Measurements from ENCODE around the gene CDKN1A.
A peak's percentile ranks its signal among the peaks of the same experiment; 100 is the strongest.
"Not testable (repeated sequence)": the region's sequence is repeated elsewhere in the genome, so short reads cannot be mapped to it uniquely, and the experiment has no call there.

Gene CDKN1A

DNA sequence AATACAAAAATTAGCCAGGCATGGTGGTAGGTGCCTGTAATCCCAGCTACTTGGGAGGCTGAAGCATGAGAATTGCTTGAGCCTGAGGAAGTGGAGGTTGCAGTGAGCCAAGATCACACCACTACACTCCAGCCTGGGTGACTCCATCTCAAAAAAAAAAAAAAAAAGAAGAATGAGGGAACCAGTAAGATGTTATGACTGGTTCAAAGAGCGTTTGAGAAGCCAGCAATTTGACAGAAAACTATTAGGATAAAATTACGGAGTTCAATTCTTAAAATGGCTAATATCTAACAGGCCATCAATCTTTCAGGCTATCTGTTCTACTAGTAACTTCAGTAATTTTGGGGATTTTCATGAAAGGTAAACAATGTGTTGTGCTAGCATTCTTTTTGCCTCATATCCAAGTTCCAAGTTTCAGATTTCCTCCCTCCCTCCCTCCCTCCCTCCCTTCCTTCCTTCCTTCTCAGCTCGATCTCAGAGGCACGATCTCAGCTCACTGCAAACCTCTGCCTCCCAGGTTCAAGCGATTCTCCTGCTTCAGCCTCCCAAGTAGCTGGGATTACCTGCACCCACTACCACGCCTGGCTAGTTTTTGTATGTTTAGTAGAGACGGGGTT, 26.6 kb downstream of the CDKN1A start:
- intact Hi-C loops (cut with DNase I); DNase-seq: not testable (repeated sequence)

DNA sequence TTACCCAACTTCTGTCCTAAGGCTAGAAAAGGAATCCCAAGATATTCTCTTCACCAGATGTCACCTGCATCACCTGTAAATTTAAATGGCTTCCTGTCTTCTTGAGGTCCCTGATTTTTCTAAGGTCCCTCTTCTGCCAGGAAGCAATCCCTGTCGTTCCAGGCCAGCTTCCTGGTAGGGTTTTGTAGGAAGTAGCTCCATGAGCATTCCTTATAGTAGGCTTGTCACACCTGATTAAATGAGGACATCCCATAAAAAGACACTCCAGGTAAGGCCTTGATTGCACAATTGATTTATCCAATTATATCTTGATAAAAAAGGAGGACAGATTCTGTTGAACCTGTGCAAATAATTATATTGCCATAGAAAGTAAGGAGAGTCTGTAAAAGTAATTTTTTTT, 27.8 kb downstream of the CDKN1A start:
- no peak for DNase-seq
- intact Hi-C loops (cut with DNase I) = no loop called here

DNA sequence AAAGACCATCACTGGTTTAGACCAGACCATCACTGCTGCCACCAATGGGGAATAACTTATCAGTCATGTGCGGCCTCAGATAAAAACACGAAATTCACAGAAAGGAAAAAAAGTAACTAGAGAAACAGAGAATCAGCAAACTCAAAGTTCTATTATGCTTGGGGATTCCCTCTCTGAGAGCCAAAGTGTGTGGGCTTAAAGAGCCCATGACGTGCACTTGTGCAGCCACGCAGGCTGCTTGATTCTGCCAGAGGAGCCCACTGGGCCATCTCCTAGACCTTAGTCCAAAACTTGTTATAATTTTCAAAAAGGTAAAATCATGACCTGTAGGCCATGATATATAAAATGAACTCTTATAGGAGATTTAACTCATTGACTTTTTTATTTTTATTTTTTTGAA, 34.3 kb downstream of the CDKN1A start:
- peak in 1 of 42 donors; percentile 4 for DNase-seq
- intact Hi-C loops (cut with DNase I) = no loop called here

DNA sequence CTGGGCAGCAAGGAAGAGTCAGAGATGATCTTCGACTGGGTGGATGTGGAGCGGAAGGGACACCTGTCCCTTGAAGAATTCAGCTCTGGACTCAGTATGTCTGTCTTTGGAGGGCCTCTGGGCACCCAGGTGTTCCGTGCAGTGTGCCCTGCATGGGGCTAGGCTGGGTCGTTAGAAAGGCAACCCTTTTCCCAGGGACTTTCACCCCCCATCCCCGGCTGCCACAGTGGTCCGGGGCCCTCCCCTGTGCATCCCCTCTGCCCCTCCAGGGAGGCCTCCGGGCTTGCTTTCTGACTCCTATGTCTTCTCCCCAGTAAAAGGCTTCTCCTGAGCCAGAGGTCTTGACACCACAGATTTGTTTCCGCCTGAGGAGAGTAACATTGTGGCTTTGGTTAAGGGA, 35.3 kb downstream of the CDKN1A start:
- intact Hi-C loops (cut with DNase I) = no loop called here
- DNase-seq = no peak

DNA sequence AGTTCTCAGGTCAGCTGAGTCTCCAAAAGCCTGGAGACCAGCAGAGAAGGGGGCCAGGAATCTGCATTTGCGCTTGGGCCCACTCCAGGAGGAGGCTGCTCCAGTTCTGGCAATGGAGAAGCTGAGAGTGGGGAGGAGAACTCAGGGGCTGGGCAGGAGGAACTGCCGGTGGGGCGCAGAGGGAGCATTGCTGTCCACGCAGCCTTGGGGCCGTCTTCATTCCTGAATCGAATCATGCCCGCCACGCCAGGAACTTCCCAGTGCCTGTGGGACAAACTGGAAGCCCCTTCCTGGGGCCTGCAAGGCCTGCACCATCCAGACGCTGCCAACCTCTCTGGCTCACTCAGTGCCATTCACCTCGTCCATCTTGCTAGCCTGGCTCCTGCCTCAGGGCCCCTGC, 36.0 kb downstream of the CDKN1A start:
- no peak for DNase-seq
- intact Hi-C loops (cut with DNase I) = no loop called here

DNA sequence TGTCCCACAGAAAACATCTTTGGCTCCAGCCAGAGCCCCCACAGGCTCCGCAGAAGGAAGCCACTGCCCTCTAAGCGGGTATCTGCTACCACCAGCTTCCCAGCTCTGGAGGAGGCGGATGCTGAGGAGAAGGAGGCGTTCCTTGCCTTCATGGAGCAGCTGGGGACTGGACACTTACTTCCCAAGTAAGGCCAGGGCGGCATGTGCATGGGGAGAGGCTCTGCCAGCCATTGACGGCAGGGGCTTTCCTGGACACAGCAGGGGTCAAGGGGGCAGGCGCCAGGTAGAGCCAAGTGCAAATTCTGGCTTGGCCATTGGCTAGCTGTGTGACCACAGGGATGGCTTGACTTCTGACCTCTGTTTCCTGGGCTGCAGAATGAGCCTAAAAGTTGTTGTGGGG, 37.0 kb downstream of the CDKN1A start:
- intact Hi-C loops (cut with DNase I) = no loop called here
- no peak for DNase-seq

DNA sequence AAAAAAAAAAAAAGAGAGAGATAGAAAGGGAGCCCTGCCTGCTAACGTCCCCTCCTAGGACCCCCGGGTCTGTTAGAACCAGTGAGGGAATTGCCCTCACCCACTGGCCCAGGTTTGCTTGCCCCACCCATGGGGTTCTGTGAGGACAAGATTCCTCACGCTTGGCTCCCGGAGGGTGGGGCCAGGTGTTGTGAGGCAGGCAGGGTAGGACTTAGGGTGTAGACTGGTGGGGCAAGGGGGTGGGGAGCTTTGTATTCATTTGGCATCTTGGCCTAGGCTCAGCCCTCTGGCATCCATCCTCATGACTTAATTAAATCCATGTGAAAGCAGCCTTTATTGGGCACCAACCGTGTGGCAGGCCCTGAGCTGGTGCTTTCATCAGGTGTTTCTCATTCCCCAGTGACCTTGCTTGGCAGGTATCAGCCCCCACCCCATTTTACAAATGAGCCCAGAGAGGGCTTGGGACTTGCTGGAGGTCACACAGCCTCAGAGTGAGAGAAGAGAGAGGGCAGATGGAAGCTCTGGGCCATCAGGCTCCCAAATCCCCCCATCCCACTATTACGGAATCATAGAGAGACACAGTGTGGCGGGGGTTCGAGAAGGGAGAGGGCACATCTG, 38.1 kb downstream of the CDKN1A start:
- no peak for DNase-seq

DNA sequence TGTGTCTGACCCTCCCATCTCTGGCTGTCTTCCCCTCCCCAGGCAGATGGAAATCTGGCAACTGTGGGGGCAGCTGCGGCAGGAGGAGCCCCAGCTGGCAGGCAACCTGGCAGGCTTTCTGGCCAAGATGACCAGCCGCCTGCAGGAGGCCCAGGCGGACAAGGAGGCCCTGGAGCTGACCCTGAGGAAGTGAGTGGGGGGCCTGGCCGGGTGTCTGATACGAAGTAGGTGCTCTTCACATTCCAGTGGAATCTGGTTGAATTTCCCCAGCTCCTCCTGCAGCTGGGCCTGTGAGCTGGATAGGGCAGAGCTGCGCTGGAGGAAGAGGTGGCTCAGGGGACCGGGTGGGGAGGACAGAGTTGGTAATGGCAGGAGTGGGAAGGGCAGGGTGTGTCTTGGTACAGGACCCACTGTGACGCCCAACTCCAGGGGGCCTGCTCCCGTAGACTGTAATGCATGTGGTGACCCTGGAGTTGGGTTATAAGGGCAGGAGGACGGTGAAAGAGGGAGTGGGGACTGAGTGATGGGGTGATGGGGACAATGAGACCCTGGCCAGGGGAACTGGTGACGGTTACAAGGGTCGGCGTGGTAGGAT, 38.8 kb downstream of the CDKN1A start:
- DNase-seq = peak in 1 of 42 donors; percentile 17
- intact Hi-C loops (cut with DNase I) = no loop called here

More for the DNA sequence above, 38.1 kb downstream of the CDKN1A start:
- intact Hi-C loops (cut with DNase I) = no loop called here

DNA sequence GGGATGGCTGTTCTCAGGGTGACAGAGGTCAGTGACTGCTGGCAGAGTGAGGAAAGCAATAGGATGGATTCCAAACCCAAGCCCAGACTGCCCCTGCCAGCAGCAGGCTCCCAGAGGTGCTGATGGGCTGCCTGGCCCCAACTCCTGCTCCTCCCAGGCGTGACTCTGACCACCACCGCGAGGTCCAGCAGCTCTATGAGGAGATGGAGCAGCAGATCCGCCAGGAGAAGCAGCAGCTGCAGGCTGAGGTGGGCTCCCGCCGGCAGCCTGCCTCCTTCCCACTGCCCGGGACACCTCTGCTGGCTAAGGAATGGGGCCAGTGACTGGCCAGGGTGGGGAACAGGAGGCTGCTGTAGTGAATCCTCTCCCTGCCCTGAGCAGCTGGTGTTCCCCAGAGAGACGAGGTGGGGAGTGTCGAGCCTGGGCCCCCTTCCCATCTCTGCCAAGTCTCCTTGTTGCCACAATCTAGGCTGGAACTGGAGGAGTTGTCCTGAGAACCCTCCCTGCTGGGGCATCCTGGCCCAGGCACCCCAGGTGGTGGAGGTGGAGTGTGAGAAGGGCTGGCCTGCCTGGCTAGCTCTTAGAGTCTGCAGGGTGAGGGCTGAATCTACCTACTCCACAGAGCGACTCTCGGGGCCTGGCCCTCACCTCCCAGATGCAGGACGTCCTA, 39.5 kb downstream of the CDKN1A start:
- no peak for DNase-seq
- intact Hi-C loops (cut with DNase I) = no loop called here

DNA sequence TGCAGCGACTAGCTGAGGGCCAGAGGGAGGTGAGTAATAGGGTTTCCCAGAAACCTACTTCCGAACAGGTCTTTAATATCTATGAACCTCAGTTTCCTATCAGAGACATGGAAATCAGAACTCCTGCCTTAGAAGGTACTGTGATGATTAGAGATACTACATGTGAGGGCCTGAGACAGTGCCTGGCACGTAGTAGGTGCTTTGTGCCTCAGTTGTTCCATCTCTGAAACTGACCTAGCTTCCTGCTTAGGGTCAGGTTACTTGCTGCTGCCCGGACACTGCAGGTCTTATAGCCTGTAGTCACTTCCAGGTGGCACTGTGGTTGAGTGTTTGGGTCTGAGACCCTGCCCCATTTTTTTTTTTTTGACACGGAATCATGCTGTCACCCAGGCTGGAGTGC, 40.0 kb downstream of the CDKN1A start:
- intact Hi-C loops (cut with DNase I) = no loop called here
- no peak for DNase-seq

DNA sequence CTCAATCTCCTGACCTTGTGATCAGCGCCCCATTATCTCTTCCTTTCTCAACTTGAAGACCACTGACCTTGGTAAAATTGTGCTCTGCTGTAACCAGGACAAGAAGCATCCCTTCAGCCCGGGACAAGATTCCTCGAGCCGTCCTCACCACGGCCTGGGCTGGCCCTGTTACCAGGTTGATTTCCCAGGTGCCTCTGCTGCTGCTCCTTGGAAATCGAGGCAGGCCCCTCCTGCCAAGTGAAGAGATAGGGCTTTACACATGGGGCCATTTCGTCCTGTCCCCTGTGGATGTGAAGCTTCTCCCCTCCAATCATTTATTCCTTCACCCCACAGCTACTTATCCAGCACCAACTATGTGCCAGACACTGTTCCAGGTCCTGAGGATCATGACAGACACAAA, 40.6 kb downstream of the CDKN1A start:
- intact Hi-C loops (cut with DNase I) = no loop called here
- peak in 1 of 42 donors; percentile 14 for DNase-seq

DNA sequence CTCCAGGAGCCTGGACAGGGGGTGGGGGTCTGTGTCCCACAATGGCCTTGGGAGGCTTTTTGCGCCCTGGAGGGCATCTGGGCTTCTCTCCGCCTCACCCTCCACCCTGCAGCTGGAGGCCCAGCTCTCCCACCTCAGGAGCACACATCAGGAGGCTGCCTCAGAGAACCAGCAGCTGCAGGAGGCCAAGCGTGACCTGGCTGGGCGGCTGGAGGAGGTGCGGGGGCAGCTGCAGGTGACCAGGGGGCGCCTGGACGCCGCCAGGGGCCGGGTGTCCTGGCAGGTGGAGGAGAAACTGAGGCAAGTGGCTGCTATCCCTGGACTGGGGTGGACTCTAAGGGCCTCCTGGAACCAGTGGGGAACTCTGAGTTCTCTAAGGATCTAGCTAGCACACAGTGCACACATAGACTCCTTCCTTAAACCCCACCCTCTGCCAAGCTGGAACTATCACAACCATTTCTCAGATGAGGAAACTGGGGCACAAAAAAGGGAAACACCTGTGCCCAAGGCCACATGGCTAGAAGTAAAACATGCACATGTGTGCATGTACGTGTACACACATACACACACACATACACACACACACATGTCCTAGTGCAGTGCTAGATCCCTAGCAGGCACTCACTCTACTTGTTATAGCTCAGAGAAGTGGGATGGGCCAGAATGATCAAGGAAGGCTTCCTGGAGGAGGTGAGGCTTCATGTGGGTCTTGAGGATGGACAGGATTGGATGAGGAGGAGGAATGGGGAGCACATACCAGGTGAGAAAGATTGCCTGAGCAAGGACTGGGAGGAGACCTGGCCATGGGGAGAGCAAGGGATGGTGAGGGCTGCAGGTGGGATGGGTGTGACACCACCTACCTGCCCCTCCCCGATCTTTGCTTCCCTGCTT, 42.0 kb downstream of the CDKN1A start:
- peak in 1 of 42 donors; percentile 3 for DNase-seq
- intact Hi-C loops (cut with DNase I) = no loop called here

DNA sequence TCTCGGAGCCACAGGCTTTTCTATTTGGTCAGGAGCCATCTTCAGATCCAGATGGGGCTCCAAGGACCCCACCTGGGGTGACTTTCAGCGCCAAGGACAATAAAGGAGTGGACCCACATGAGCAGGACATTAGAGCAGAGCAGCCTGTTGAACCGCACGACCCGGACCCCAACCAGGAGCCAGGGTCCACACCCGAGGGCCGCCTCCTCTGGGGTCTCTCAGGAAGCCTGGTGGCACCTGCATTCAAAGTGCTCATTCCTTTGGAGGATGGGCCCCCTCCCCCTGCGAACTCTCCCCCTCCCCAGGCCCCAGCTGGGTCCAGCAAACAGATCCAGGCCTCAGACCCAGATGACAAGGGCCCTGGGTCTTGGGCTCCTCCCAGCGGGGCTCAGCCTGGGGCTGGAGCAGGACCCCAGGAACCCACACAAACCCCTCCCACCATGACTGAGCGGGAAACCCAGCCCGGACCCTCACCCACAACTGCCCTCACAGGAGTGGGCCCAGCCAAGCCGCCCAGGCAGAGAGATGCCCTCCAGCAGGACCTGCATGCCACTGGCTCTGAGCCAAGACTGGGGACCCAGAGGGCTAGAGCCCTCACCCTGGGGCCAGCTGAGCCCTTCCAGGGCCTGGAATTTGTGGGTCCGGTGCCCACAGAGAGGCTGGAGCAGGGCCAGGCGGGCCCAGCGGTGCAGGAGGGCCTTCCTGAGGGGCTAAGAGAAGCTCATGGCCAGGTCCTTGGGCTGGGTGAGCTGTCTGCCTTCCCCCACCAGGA, 43.0 kb downstream of the CDKN1A start:
- intact Hi-C loops (cut with DNase I) = no loop called here
- DNase-seq = no peak

DNA sequence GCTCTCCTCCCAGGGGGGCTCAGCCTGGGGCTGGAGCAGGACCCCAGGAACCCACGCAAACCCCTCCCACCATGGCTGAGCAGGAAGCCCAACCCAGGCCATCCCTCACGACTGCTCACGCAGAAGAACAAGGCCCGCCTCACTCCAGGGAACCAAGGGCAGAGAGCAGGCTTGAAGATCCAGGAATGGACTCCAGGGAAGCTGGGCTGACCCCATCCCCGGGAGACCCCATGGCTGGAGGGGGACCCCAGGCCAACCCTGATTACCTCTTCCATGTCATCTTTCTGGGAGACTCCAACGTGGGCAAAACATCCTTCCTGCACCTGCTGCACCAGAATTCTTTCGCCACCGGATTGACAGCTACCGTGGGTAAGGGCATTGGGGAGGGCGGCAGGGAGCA, 43.9 kb downstream of the CDKN1A start:
- intact Hi-C loops (cut with DNase I) = no loop called here
- DNase-seq = no peak

DNA sequence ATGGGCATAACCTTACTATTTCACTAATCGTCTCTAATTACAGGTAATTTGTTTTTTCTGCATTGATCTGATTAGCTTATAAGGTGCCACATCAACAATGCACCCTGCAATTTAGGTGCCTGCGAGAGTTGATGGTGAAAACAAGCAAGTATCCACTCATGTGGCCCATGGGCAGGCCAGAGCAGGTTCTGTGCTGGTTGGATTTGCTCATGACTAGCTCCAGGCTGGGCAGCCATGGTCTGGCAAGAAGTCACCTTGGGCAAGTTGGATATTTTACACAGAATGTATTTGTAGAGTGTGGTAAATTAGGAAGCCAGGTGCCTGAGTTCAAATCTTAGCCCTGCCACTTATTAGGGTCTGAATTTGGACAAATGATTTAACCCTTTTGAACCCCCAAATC, 44.4 kb downstream of the CDKN1A start:
- DNase-seq = no peak
- intact Hi-C loops (cut with DNase I) = no loop called here

DNA sequence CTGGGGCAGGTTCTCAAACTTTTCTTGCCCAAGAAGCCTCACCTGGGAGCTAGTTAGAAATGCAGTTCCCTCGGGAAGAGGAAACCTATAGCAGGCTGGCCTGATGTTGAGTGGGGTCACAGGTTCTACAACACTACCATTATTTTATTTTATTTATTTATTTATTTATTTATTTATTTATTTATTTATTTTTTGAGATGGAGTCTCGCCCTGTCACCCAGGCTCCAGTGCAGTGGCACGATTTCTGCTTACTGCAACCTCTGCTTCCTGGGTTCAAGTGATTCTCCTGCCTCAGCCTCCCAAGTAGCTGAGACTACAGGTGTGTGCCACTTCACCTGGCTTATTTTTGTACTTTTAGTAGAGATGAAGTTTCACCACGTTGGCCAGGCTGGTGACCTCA, 45.5 kb downstream of the CDKN1A start:
- intact Hi-C loops (cut with DNase I) = not testable (repeated sequence)

DNA sequence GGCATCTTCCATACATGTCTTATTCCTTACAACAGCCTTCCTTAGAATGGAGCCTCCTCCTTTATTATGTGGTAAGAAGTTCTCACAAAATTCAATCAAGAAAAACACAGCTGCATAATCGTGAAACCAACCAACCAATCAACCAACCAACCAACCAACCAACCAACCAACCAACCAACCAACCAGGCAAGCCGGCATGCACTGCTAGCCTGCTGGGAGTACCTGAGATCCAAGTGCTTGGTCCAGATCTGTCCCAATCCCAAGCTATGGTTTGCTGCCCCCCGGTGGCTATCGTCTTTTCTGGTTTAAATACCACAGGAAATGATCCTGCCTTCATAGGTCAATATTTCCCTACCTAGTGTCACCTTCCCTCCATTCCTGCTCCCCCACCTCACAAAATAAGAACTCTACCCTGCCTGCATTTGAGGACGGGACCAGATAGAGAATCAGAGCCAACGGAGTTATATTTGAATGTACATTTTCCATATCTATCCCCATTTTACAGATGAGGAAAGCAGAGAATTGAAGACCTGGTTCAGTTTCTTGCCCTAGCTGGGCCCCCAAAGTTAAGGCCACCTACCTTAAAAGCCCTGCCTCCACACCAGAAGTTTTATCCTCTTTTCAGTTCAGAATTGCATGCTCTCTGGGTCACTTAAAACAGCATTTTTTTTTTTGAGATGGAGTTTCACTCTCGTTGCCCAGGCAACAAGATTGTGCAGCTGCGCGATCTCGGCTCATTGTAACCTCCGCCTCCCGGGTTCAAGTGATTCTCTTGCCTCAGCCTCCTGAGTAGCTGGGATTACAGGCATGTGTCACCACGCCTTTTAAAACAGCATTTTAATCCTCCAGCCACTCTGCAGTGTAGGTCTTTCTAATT, 46.2 kb downstream of the CDKN1A start:
- intact Hi-C loops (cut with DNase I) = no loop called here
- DNase-seq = peak in 41 of 42 donors; percentile 28 to 83 (median 58)

More for the DNA sequence above, 45.5 kb downstream of the CDKN1A start:
- DNase-seq = not testable (repeated sequence)

DNA sequence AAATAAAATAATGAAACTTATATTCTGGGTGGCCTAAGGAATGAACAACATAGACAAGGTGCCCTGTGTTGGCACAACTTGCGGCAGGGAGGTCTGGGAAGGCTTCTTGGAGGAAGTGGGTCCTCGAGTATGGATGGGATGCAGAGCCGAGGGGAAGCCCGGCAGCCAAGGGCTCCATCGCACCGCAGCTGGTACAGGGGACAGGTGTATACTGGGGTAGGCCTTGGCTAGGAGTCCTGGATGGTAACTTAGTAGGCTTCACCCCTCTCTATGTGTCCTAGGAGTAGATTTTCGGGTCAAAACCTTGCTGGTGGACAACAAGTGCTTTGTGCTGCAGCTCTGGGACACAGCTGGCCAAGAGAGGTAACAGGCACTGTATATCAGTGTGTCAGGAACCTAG, 47.1 kb downstream of the CDKN1A start:
- DNase-seq = no peak
- intact Hi-C loops (cut with DNase I) = no loop called here
